ENCODE measurements around the gene PON1. TPM values are rescaled to one million over a fixed set of nuclear protein-coding genes. Genes with fewer than 3 reads are reported as not detected.

PON1 gene
- total and polyA plus RNA-seq, 2 donors (not counting 1 experiment from before 2014, with no cell fraction given), result not detected

DNA sequence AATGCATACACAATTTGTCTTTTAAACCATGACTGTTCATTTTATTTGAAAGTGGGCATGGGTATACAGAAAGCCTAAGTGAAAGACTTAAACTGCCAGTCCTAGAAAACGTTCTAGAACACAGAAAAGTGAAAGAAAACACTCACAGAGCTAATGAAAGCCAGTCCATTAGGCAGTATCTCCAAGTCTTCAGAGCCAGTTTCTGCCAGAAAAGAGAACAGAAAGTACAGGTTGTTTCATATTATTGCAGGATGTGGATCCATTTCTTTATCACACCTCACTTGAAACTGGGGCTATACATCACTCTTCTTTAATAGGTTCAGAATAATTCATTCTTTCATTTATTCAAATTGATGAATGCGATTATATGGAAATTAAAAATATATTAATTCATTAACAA lies 7.7 kb downstream of the PON1 start:
- Mint-ChIP-seq H3K9me3 (ENCODE audit: insufficient read depth) (no peaks in the 10 kb centered on the region), H3K4me3 (no peak overlapping the region), H3K27me3 (peaks cover 4% of the 10 kb centered on the region), H3K4me1 (no peaks in the 10 kb centered on the region), H3K27ac (no peak overlapping the region)
- no peak for ATAC-seq (ENCODE audit: low read depth)
- POLR2A ChIA-PET, result no interaction called here
- no peaks in the 10 kb centered on the region for H3K27me3 ChIP-seq (replicated peaks in 1 of 4; ENCODE audit: control extremely low read depth in 1 of 4, control insufficient read depth in 3 of 4, insufficient read depth in 4 of 4, low read length in 3 of 4)
- H3K9ac ChIP-seq (ENCODE audit: low read length), result no peak overlapping the region
- CTCF ChIA-PET, result no interaction called here
- no peak for TF ChIP-seq EZH2 (IDR thresholded peaks at IDR 0.05; ENCODE audit: borderline replicate concordance, insufficient read depth, low read depth, low read length, poor library complexity, severe bottlenecking)
- TF ChIP-seq, protein P1, sequence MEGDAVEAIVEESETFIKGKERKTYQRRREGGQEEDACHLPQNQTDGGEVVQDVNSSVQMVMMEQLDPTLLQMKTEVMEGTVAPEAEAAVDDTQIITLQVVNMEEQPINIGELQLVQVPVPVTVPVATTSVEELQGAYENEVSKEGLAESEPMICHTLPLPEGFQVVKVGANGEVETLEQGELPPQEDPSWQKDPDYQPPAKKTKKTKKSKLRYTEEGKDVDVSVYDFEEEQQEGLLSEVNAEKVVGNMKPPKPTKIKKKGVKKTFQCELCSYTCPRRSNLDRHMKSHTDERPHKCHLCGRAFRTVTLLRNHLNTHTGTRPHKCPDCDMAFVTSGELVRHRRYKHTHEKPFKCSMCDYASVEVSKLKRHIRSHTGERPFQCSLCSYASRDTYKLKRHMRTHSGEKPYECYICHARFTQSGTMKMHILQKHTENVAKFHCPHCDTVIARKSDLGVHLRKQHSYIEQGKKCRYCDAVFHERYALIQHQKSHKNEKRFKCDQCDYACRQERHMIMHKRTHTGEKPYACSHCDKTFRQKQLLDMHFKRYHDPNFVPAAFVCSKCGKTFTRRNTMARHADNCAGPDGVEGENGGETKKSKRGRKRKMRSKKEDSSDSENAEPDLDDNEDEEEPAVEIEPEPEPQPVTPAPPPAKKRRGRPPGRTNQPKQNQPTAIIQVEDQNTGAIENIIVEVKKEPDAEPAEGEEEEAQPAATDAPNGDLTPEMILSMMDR (IDR thresholded peaks at IDR 0.05), result no peak
- no peak overlapping the region for H3K4me2 ChIP-seq (replicated peaks; ENCODE audit: low read depth, low read length, poor library complexity, severe bottlenecking)
- H3K9me3 ChIP-seq (ENCODE audit: control extremely low read depth in 1 of 3, control insufficient read depth in 2 of 3, insufficient read depth in 1 of 3, low read length in 2 of 3), result no peaks in the 10 kb centered on the region
- no peaks in the 10 kb centered on the region for H3K4me1 ChIP-seq (ENCODE audit: control insufficient read depth in 2 of 2, insufficient read depth in 2 of 2, low read length in 2 of 2)
- no peaks in the 10 kb centered on the region for H3K79me2 ChIP-seq (ENCODE audit: control insufficient read depth, insufficient read depth, low read length)
- no peaks in the 10 kb centered on the region for H3K36me3 ChIP-seq (replicated peaks in 1 of 2; ENCODE audit: control extremely low read depth in 1 of 2, control insufficient read depth in 1 of 2, extremely low read depth in 1 of 2, insufficient read depth in 2 of 2, low read length in 1 of 2)
- no peak overlapping the region for H2AFZ ChIP-seq (ENCODE audit: insufficient read depth, low read depth, low read length, poor library complexity, severe bottlenecking)
- intact Hi-C loops (cut with micrococcal nuclease), result no loop called here
- H3K27ac ChIP-seq (ENCODE audit: low read length in 2 of 2), result no peak overlapping the region
- H3K4me3 ChIP-seq (ENCODE audit: control extremely low read depth in 1 of 5, extremely low read depth in 1 of 5, insufficient read depth in 1 of 5, low read depth in 2 of 5, low read length in 4 of 5), result no peak overlapping the region
- WGBS (ENCODE audit: insufficient coverage), result no CpG with 5 or more reads among the region's 2 CpGs
- DNase-seq, result no peak
- no peaks in the 10 kb centered on the region for H4K20me1 ChIP-seq (ENCODE audit: control insufficient read depth, insufficient read depth, low read length, poor library complexity, severe bottlenecking)

GRCh38 chr7:95312561-95312960 lies 11.8 kb downstream of the PON1 start:
- H3K4me1 Mint-ChIP-seq, result no peaks in the 10 kb centered on the region
- POLR2A ChIA-PET, result no interaction called here
- no peaks in the 10 kb centered on the region for H3K36me3 ChIP-seq (replicated peaks in 1 of 2; ENCODE audit: control extremely low read depth in 1 of 2, control insufficient read depth in 1 of 2, extremely low read depth in 1 of 2, insufficient read depth in 2 of 2, low read length in 1 of 2)
- H3K9ac ChIP-seq (ENCODE audit: low read length), result no peak overlapping the region
- no peak overlapping the region for H3K4me2 ChIP-seq (replicated peaks; ENCODE audit: low read depth, low read length, poor library complexity, severe bottlenecking)
- H3K4me1 ChIP-seq (ENCODE audit: control insufficient read depth in 2 of 2, insufficient read depth in 2 of 2, low read length in 2 of 2), result no peaks in the 10 kb centered on the region
- 100% methylated on average over 4 of the region's 4 CpGs for WGBS (ENCODE audit: insufficient coverage)
- H3K4me3 ChIP-seq (ENCODE audit: control extremely low read depth in 1 of 5, extremely low read depth in 1 of 5, insufficient read depth in 1 of 5, low read depth in 2 of 5, low read length in 4 of 5), result no peak overlapping the region
- peaks cover 0 to 3% (median 0%) of the 10 kb centered on the region in 4 experiments for H3K27me3 ChIP-seq (replicated peaks in 1 of 4; ENCODE audit: control extremely low read depth in 1 of 4, control insufficient read depth in 3 of 4, insufficient read depth in 4 of 4, low read length in 3 of 4)
- DNase-seq (no peak), ATAC-seq (ENCODE audit: low read depth) (no peak)
- no peaks in the 10 kb centered on the region for H3K9me3 Mint-ChIP-seq (ENCODE audit: insufficient read depth)
- CTCF ChIA-PET, result no interaction called here
- H3K79me2 ChIP-seq (ENCODE audit: control insufficient read depth, insufficient read depth, low read length), result no peaks in the 10 kb centered on the region
- no peaks in the 10 kb centered on the region for H4K20me1 ChIP-seq (ENCODE audit: control insufficient read depth, insufficient read depth, low read length, poor library complexity, severe bottlenecking)
- intact Hi-C loops (cut with micrococcal nuclease), result no loop called here
- no peak for TF ChIP-seq EZH2 (IDR thresholded peaks at IDR 0.05; ENCODE audit: borderline replicate concordance, insufficient read depth, low read depth, low read length, poor library complexity, severe bottlenecking)
- TF ChIP-seq, protein P1 (IDR thresholded peaks at IDR 0.05), result no peak
- no peaks in the 10 kb centered on the region for H3K9me3 ChIP-seq (ENCODE audit: control extremely low read depth in 1 of 3, control insufficient read depth in 2 of 3, insufficient read depth in 1 of 3, low read length in 2 of 3)
- H3K27me3 Mint-ChIP-seq, result peaks cover 8% of the 10 kb centered on the region
- H3K4me3 Mint-ChIP-seq, result no peak overlapping the region
- H2AFZ ChIP-seq (ENCODE audit: insufficient read depth, low read depth, low read length, poor library complexity, severe bottlenecking), result no peak overlapping the region
- no peak overlapping the region for H3K27ac ChIP-seq (ENCODE audit: low read length in 2 of 2)
- H3K27ac Mint-ChIP-seq, result no peak overlapping the region
